Natural killer cell (primary cell): ENCODE measurements around the gene SCAF11. TPM values are rescaled to one million over a fixed set of nuclear protein-coding genes. Genes with fewer than 3 reads are reported as not detected.

ENCODE experiments used
- ATAC-seq, 3 donors: fragments of 150-1000 bp in 2 of 3; fragments of 200-7000 bp in 1 of 3; cut with Tn5 transposase; 1 replicate in 1 of 3; 2 replicates in 2 of 3; pipeline ENCODE4 v1.10.0; 2021; ENCODE audit warnings: mild to moderate bottlenecking in 2 of 3, moderate library complexity in 2 of 3
- DNase-seq, 2 donors: peaks; one replicate each; pipeline versions ENCODE4 v3.0.0 to v3.0.0-alpha.2; 2013 to 2021; ENCODE audit warnings: mixed read lengths in 1 of 2
- H3K27ac ChIP-seq: one replicate; pipeline ENCODE4 v1.5.1; 2013; ENCODE audit warnings: mild to moderate bottlenecking, low read length
- H3K27me3 ChIP-seq: one replicate; pipeline ENCODE4 v1.6.1; 2013; ENCODE audit warnings: low read length; ENCODE audit not compliant: control insufficient read depth, insufficient read depth
- H3K36me3 ChIP-seq: one replicate; pipeline ENCODE4 v1.6.1; 2013; ENCODE audit warnings: low read length; ENCODE audit not compliant: control insufficient read depth, insufficient read depth
- H3K4me1 ChIP-seq: one replicate; pipeline ENCODE4 v1.6.1; 2013; ENCODE audit warnings: low read length; ENCODE audit not compliant: control insufficient read depth, insufficient read depth
- H3K4me3 ChIP-seq: one replicate; pipeline ENCODE4 v1.5.1; 2013; ENCODE audit warnings: low read length
- H3K9me3 ChIP-seq: one replicate; pipeline ENCODE4 v1.6.1; 2013; ENCODE audit warnings: low read length; ENCODE audit not compliant: control insufficient read depth, insufficient read depth
- H3K27ac Mint-ChIP-seq, 2 donors: one replicate each; pipeline ENCODE4 v1.8.0; 2022; ENCODE audit warnings: mild to moderate bottlenecking in 2 of 2, mixed read lengths in 2 of 2, moderate library complexity in 1 of 2
- H3K27me3 Mint-ChIP-seq, 2 donors: one replicate each; pipeline ENCODE4 v1.8.0; 2022; ENCODE audit warnings: low read depth in 2 of 2, mixed read lengths in 2 of 2
- H3K36me3 Mint-ChIP-seq: one replicate; pipeline ENCODE4 v1.8.0; 2022; ENCODE audit warnings: mixed read lengths
- H3K4me1 Mint-ChIP-seq, 2 donors: one replicate each; pipeline ENCODE4 v1.8.0; 2022; ENCODE audit warnings: mixed read lengths in 2 of 2
- H3K4me3 Mint-ChIP-seq: one replicate; pipeline ENCODE4 v1.8.0; 2022; ENCODE audit warnings: mild to moderate bottlenecking, moderate library complexity, mixed read lengths
- H3K9me3 Mint-ChIP-seq, 2 donors: one replicate each; pipeline ENCODE4 v1.8.0; 2022; ENCODE audit warnings: mixed read lengths in 2 of 2
- WGBS: methylation state at CpG from one replicate; pipeline ENCODE4 v1.1.7; 2013; ENCODE audit warnings: missing lambda C conversion rate; ENCODE audit not compliant: insufficient coverage; 5-methylcytosine and 5-hydroxymethylcytosine counted together
- intact Hi-C: fragments of 100-400 bp; cut with micrococcal nuclease; formaldehyde crosslinking; loops from one replicate; pipeline ENCODE4 v1.14.2; 2022
- total RNA-seq, 4 donors: library from RNA; stranded (reverse); fragments of 120-200 nt in 1 of 4; gene quantifications; one replicate each; pipeline versions ENCODE4 v1.2.3 to v1.2.4, GENCODE V29; 2013 to 2022
- TF ChIP-seq, protein P1 (sequence below): fragments of 200-600 bp; IDR thresholded peaks from one replicate; pipeline ENCODE4 v1.8.0; 2022; ENCODE audit warnings: antibody characterized with exemption

The SCAF11 gene
- total RNA-seq, 3 donors from 2014 or later (not counting 1 experiment from before 2014, with no cell fraction given): 208 to 232 (median 220) TPM

DNA sequence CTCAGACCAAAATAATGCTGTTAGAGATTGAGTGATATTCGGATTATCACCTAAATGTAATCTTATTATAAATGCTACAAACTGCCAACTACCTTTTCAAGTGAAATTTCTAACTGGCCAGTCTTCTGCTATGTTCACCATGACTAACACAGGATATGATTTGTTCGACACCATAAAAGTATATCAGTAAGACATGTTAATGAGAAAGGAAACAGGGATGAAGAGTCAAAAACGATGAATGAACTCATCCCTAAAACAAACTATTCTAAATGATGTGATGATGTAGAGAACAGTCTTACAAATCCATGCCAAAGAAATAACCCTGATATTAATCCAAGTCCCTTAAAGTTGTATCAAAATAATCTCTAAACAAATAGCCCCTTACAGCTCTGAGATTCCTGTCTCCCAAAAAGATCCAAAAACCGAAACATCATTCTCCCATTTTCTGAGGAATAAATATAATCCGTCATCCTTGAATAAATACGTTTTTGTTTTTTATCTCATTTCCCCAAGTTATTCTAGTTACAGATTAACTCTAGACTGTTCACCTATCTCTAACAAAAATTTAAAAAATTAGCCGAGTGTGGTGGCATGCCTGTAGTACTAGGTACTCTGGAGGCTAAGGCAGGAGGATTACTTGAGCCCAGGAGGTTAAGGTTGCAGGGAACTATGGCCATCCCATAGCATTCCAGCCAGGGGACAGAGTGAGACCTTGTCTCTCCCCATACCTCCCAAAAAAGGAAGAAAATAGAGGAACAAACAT, 9.1 kb downstream of the SCAF11 start:
- peaks cover 14% of the 10 kb centered on the region for H3K4me1 ChIP-seq

DNA sequence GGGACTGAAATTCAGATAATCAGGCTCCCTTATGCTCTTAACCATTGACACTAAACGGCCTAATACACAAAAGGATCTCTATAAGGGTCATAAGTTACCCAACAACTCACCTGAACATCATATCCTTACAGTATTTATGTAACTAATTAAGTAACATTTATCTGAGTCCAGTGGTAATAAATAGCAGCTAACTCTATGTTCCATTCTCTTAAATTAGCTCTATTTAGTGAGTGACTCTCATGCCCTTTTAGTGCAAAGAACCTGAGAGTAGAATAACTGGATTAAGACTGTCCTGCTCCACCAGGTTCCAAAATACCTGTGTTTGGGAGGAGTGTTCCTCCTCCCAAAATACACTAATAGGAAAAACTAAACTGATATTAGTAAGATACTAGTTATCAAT, 9.8 kb downstream of the SCAF11 start:
- H3K27me3 ChIP-seq: no peaks in the 10 kb centered on the region
- H3K27ac ChIP-seq: no peak overlapping the region
- peaks cover 1% of the 10 kb centered on the region for H3K36me3 ChIP-seq
- no peak overlapping the region for H3K4me3 ChIP-seq
- TF ChIP-seq, protein P1, sequence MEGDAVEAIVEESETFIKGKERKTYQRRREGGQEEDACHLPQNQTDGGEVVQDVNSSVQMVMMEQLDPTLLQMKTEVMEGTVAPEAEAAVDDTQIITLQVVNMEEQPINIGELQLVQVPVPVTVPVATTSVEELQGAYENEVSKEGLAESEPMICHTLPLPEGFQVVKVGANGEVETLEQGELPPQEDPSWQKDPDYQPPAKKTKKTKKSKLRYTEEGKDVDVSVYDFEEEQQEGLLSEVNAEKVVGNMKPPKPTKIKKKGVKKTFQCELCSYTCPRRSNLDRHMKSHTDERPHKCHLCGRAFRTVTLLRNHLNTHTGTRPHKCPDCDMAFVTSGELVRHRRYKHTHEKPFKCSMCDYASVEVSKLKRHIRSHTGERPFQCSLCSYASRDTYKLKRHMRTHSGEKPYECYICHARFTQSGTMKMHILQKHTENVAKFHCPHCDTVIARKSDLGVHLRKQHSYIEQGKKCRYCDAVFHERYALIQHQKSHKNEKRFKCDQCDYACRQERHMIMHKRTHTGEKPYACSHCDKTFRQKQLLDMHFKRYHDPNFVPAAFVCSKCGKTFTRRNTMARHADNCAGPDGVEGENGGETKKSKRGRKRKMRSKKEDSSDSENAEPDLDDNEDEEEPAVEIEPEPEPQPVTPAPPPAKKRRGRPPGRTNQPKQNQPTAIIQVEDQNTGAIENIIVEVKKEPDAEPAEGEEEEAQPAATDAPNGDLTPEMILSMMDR: no peak
- peaks cover 14% of the 10 kb centered on the region for H3K4me1 ChIP-seq
- Mint-ChIP-seq H3K9me3 (no peaks in the 10 kb centered on the region), H3K27me3 (no peaks in the 10 kb centered on the region), H3K27ac (peak overlapping the region in 1 of 2 donors; percentile 9), H3K4me1 (peaks cover 83 to 91% of the 10 kb centered on the region in 2 donors), H3K36me3 (no peaks in the 10 kb centered on the region), H3K4me3 (no peak overlapping the region)
- DNase-seq: no peak
- no peak for ATAC-seq
- intact Hi-C loops: no loop called here
- H3K9me3 ChIP-seq: no peaks in the 10 kb centered on the region
- no CpG with 5 or more reads among the region's 1 CpG for WGBS

More for the DNA sequence above, 9.1 kb downstream of the SCAF11 start:
- no peaks in the 10 kb centered on the region for H3K9me3 Mint-ChIP-seq
- peak overlapping the region; percentile 32 for H3K4me3 Mint-ChIP-seq
- no peaks in the 10 kb centered on the region for H3K27me3 ChIP-seq
- no peak overlapping the region for H3K27ac ChIP-seq
- peaks cover 4% of the 10 kb centered on the region for H3K36me3 ChIP-seq
- peaks cover 83 to 92% of the 10 kb centered on the region in 2 donors for H3K4me1 Mint-ChIP-seq
- TF ChIP-seq, protein P1: no peak
- DNase-seq (no peak), ATAC-seq (peak; percentile 43 to 57 (median 45))
- H3K27ac Mint-ChIP-seq: peak overlapping the region; percentile 68 to 77
- WGBS: 100% methylated on average over 3 of the region's 7 CpGs
- H3K9me3 ChIP-seq: no peaks in the 10 kb centered on the region
- no peak overlapping the region for H3K4me3 ChIP-seq
- intact Hi-C loops: no loop called here
- H3K27me3 Mint-ChIP-seq: no peaks in the 10 kb centered on the region
- no peaks in the 10 kb centered on the region for H3K36me3 Mint-ChIP-seq

DNA sequence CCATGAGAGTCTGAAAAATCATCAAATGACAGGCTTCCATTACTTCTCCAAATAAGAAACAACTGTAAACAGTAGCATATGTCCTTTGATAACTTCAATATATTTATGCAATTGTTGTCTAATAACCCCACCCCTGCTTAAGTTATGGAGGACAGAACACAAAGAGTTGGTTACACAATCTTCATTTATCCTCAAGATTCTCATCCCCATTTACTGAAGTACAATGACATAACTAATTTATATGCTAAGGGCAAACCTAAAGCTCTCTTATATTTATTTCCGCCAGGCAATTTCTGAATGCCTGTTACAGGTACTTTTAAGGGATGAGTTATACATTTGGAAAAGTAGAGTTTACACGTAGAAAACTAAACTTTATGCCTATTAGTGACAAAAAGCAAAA, 12.3 kb downstream of the SCAF11 start:
- H3K4me1 Mint-ChIP-seq: peaks cover 81 to 82% of the 10 kb centered on the region in 2 donors
- peaks cover 1% of the 10 kb centered on the region for H3K36me3 ChIP-seq
- no peak overlapping the region for H3K4me3 Mint-ChIP-seq
- no peaks in the 10 kb centered on the region for H3K9me3 ChIP-seq
- no peak overlapping the region for H3K4me3 ChIP-seq
- H3K27ac Mint-ChIP-seq: peak overlapping the region; percentile 53 to 64
- H3K4me1 ChIP-seq: peaks cover 6% of the 10 kb centered on the region
- no peaks in the 10 kb centered on the region for H3K27me3 Mint-ChIP-seq
- ATAC-seq: no peak
- TF ChIP-seq, protein P1: no peak
- WGBS: no CpG with 5 or more reads among the region's 2 CpGs
- no peaks in the 10 kb centered on the region for H3K36me3 Mint-ChIP-seq
- no peaks in the 10 kb centered on the region for H3K27me3 ChIP-seq
- no peaks in the 10 kb centered on the region for H3K9me3 Mint-ChIP-seq
- no peak overlapping the region for H3K27ac ChIP-seq
- intact Hi-C loops: no loop called here
- DNase-seq: no peak

DNA sequence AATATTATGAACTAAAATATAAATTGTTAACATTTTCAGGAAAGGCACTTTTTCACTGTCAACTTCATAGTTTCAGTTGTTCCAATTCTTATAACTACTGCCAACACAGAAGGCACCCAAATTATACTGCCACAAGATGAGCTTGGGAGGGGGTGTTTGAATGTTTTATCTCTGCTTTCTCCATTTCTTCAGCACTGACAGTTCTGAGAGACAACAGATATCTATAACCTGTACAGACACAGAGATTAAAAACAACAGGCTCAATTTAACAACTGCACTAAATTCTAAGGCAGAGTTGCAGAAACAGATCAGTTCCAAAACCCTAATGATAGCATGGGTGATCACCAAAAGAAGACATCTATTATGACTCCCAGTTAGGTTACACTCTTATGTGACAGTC, 12.8 kb downstream of the SCAF11 start:
- peaks cover 6% of the 10 kb centered on the region for H3K4me1 ChIP-seq

More for the DNA sequence above, 12.8 kb downstream of the SCAF11 start:
- TF ChIP-seq, protein P1: no peak
- Mint-ChIP-seq H3K9me3 (no peaks in the 10 kb centered on the region), H3K27me3 (no peaks in the 10 kb centered on the region), H3K4me3 (no peak overlapping the region), H3K4me1 (peaks cover 80 to 82% of the 10 kb centered on the region in 2 donors), H3K36me3 (no peaks in the 10 kb centered on the region), H3K27ac (peak overlapping the region; percentile 53 to 64)
- peaks cover 1% of the 10 kb centered on the region for H3K36me3 ChIP-seq
- intact Hi-C loops: no loop called here
- no peak for DNase-seq
- no peaks in the 10 kb centered on the region for H3K9me3 ChIP-seq
- H3K27me3 ChIP-seq: no peaks in the 10 kb centered on the region
- no peak overlapping the region for H3K27ac ChIP-seq
- ATAC-seq: no peak
- H3K4me3 ChIP-seq: no peak overlapping the region
